GM21360 (cell line): Measurements from ENCODE around the gene MIA3.
A peak's percentile ranks its signal among the peaks of the same experiment; 100 is the strongest.

Experiments used
- ATAC-seq: cut with Tn5 transposase; IDR thresholded peaks from one replicate; pipeline ENCODE4 v1.9.1; 2021; ENCODE audit warnings: mild to moderate bottlenecking, moderate library complexity; ENCODE audit not compliant: unreplicated experiment

MIA3 gene

GRCh38 chr1:222620566-222620965 is 2.7 kb downstream of the MIA3 start:
- ATAC-seq: no peak

- ATAC-seq: no peak
These were observed 4.9 kb downstream of the MIA3 start for GRCh38 chr1:222622765-222623164.

- no peak for ATAC-seq
These were observed 5.6 kb downstream of the MIA3 start for GRCh38 chr1:222623458-222623857.

DNA sequence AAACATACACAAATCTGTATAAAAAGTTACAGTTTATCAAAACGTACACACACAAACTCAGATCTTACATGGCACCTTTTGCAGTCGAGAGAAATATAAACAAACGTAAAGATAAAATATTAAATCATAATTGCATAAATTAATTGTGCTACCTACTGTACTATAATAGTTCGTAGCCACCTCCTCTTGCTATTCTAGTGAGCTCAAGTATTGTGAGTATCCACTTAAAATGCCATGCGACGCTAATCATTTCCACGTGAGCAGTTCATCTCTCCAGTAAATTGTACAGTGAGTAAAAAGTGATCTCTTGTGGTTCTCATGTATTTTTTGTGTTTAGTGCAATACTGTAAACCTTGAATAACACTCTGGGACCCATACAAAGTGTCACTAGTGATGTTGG is 6.3 kb downstream of the MIA3 start:
- no peak for ATAC-seq

DNA sequence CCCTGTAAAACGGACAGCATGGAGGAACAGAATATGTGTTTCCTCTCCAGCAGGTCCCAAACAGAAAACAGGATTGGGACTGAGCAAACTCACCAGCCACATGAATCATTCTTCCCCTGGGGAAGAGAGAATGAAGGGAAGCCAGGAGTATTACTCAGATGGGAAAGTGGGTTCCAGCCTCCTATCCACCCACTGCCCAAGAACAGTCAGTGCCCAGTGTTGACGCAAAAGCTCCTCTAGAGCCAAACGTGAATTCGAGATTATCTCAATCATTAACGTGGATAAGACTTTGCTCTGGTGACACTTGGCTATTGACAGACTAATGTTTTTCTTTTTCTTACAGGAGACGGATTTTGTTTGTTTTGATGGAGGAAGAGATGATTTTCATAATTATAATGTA is 9.3 kb downstream of the MIA3 start:
- ATAC-seq: no peak

DNA sequence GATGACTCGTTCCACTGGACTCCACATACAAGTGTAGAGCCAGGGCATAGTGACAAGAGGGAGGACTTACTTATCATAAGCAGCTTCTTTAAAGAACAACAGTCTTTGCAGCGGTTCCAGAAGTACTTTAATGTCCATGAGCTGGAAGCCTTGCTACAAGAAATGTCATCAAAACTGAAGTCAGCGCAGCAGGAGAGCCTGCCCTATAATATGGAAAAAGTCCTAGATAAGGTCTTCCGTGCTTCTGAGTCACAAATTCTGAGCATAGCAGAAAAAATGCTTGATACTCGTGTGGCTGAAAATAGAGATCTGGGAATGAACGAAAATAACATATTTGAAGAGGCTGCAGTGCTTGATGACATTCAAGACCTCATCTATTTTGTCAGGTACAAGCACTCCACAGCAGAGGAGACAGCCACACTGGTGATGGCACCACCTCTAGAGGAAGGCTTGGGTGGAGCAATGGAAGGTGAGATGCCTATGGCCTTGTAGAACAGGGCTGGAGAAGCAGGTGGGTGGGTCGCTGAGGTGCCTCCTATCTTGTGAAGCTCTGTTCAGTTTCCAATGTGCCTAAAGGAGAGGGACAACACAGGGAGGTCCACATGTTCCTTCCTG is 12.1 kb downstream of the MIA3 start:
- ATAC-seq: no peak

DNA sequence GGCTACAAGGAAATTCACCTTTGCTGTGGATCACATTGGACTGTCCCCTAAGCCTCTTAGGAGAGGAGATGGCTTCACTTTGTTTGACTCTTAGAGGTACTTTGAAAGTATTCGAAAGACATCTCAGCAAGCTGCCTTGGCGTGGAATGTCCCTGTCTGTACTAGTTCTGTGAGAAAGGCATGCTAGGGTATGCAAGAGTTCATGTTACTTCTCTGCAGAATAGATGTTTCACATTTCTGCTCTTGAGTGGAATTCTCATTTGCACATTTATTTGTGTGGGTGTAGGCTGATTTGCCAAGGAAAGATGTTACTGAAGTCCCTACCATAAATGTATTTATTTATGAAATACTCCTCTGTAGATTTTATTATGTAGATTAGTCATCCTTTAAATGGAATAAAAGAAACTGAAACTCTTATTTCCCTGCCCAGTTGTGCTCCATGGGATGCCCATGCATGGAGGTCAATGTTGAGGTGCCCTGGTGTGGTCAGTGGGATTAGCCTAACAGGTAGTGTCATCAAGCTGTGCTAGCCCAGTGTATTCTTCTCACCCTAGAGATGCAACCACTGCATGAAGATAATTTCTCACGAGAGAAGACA is 13.8 kb downstream of the MIA3 start:
- no peak for ATAC-seq

DNA sequence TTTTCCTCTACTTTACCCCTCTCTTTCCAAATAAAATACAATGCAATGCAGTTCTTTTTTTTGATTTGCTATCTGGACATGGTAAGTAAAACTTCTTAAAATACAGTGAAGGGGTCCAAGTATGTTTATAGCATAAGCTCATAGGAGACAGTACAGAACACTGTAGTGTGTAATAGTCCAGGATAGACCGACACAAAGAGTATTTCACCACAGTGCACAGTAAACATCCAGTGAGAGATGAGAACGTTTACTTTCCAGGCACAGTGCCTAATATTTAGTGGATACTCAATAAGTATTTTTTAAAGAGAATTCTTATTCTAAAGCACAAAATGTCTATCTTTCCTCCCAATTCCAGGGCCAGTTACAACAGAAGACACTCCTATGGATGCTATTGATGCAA is 14.9 kb downstream of the MIA3 start:
- no peak for ATAC-seq

DNA sequence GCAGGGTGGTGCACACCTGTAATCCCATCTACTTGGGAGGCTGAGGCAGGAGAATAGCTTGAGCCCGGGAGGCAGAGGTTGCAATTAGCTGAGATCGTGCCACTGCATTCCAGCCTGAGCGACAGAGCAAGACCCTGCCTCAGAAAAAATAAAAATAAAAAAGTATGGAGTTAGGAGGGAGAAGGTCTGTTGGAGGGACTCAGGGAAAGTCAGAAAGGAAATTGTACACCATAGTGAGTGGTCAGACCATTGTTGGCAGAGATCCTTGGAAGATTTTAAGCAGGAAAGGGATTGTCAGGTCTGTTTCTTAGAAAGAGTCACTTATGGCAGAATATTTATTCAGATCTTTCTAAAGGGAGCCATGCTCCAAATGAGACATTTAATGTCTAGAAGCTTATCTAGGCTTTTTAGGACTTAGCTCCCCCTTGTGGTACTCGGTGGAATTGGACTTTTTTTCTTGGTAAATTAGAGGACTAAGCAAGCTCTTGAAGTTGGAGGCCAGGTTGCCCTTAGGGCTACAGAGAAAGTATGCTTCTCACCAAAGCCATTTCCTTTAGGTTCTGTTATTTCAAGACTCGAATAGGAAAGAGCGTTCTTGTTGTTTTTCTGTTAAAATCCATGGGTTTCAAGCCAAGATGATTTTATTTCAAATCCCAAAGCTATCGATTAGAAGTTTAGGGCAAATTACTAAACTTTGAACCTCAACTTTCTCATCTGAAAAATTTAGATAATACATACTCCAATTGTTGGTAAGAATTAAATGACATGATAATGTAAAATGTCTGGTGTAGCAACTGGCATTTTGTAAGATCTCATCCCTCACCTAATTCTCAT is 16.5 kb downstream of the MIA3 start:
- peak; percentile 84 for ATAC-seq

GRCh38 chr1:222641269-222641948 is 23.5 kb downstream of the MIA3 start:
- ATAC-seq: no peak

DNA sequence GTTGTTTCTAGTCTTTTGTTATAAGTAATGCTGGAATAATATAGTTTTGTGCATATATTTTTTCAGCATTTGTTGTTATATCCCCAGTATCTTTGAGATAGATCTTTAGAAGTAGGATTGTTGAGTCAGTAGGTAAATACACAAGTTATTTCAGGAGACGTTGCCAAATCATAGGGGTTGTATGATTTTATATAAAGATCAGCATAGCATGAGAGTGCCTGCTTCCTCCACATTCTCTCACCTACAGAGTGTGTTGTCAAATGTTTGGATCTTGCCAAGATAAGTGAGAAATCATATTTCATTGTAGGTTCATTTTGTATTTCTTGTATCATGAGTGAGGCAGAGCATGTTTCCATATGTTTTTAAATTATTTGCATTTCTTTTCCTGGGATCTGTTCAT is 24.6 kb downstream of the MIA3 start:
- no peak for ATAC-seq

DNA sequence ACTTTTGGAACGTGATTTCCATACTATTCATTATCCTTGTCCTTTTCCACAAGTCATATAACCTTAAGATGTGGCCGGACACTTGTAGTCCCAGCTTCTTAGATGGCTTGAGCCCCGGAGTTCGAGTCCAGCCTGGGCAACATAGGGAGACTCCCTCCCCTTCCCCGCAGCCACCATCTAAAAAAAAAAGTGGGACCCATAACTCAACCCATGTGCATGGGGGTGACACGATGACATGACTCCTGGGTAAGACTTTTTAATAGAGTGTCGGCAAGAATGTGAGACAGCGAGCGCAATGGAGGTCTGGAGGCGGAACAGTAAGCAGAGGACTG is 25.7 kb downstream of the MIA3 start:
- no peak for ATAC-seq

DNA sequence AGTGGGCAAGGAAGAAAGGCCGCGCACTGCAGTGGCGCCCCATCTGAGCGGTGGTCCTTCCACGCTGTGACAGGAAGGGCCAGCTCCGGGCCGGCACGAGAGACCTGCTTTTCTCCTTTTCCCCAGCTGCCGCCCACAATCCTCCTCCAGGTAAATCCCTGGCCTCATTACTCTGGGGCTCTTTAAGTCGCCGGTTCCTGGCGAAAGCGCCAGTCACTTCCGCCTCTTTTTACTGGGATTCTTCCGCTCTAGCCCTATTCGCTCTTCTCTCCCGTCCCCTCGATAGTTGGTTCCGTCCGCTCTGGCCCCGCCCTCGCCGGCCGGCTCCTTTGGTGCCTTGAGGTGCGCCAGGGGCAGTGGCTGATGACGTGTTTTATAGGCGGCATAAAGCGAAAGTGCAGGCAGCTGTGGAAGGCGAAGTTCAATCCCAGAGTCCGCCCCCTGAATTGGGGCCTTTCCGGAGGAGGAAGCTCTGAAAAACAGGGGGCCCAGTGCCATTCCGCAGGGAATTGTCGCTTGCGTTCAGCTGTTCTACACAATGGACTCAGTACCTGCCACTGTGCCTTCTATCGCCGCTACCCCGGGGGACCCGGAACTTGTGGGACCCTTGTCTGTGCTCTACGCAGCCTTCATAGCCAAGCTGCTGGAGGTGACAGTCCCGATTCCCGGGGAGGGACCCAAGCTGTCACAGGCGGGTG is 26.2 kb downstream of the MIA3 start:
- ATAC-seq: peak; percentile 96

GRCh38 chr1:222644636-222644980 is 26.7 kb downstream of the MIA3 start:
- ATAC-seq: peak; percentile 2

DNA sequence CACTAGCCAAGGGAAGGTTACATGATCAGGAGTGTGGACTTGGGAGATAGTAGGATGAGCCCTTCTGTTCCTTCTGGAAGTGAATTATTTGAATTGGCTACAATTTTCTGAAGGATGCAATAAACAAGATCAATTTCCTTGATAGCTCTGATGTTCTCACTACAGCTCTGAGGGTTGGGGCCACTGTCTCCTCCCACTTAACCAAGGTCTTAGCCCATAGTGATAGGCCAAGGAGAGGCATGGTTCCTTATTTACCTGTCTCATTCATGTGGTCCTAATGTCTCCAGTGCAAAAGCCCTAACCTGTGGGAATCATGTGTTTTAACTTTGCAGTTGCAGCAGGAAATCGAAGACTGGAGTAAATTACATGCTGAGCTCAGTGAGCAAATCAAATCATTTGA is 34.8 kb downstream of the MIA3 start:
- ATAC-seq: no peak

GRCh38 chr1:222653178-222653827 is 35.4 kb downstream of the MIA3 start:
- ATAC-seq: peak; percentile 50

GRCh38 chr1:222654849-222655248 is 37.0 kb downstream of the MIA3 start:
- peak; percentile 99 for ATAC-seq

- ATAC-seq: no peak
These were observed 38.7 kb downstream of the MIA3 start for GRCh38 chr1:222656391-222657155.

DNA sequence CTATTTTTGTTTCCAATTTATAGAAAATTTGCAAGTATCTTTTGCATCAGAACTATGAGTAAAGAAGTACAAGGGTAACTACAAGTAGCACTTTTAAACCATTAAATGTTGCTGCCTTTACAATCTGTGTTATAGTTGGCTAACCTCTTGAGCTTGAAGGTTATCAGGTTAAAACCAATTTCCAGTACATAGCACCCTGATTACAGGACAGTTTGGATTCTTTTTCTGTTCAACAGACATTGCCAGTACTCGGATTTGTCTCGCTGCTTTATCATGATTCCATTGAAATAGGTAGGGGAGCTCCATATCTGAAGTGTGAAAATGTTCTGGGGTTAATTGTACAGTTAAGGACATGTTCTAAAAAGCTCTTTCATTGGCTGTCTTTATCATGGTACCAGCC is 40.0 kb downstream of the MIA3 start:
- no peak for ATAC-seq

DNA sequence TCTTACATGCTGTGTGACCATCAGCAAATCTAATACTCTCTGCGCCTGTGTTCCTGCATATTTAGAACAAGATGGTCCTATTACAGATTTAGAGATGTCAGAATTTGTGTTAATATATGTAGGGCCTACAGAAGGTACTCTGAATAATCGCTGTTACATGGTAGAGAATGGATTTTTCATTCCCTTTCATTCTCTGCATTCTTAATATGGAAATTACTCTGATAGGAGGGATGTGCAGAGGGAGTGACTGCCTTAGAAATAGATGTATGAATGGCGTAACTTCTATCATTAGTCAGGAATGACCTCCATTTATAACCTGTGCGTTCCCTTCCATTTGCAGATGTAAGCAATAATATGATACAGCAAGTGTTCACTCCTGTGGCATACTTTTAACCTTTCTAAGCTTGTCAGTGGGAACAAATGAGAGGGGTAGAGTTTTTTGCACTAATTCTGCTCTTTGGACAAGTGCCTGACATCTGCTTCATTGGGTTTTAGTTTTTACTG is 45.6 kb downstream of the MIA3 start:
- no peak for ATAC-seq
